Gastroesophageal sphincter (tissue), 4 donors: ENCODE data around the gene WIPF1. TPM values are rescaled to one million over a fixed set of nuclear protein-coding genes. Genes with fewer than 3 reads are reported as not detected.

Experiments used
- ATAC-seq: fragments of 150-250 bp; one replicate; pipeline ENCODE4 v1.9.1; 2016; ENCODE audit warnings: mild to moderate bottlenecking, moderate library complexity
- H3K27ac ChIP-seq, 4 donors: fragments of 200-600 bp; sonication (generic) in 3 of 4; 1 replicate in 3 of 4; 2 replicates in 1 of 4; pipeline ENCODE4 v1.5.1; 2016 to 2019
- H3K27me3 ChIP-seq: fragments of 200-600 bp; sonication (generic); one replicate; pipeline ENCODE4 v1.5.1; 2019
- H3K36me3 ChIP-seq, 2 donors: fragments of 200-600 bp; sonication (generic); one replicate each; pipeline ENCODE4 v1.5.1; 2019; ENCODE audit warnings: control low read depth in 1 of 2
- H3K4me1 ChIP-seq, 3 donors: fragments of 200-600 bp; sonication (generic); 1 replicate in 2 of 3; 2 replicates in 1 of 3; pipeline ENCODE4 v1.5.1; 2016 to 2019; ENCODE audit warnings: control low read depth in 2 of 3
- H3K4me3 ChIP-seq, 2 donors: fragments of 200-600 bp; sonication (generic); one replicate each; pipeline ENCODE4 v1.5.1; 2019; ENCODE audit warnings: mild to moderate bottlenecking in 1 of 2, moderate library complexity in 1 of 2
- H3K9me3 ChIP-seq, 3 donors: fragments of 200-600 bp; sonication (generic); one replicate each; pipeline ENCODE4 v1.5.1; 2017 to 2019; ENCODE audit warnings: control low read depth in 2 of 3
- CTCF ChIP-seq, 4 experiments: fragments of 200-600 bp in 2 of 4; fragments of 450-650 bp in 2 of 4; sonication (generic) in 1 of 4; IDR thresholded peaks; one replicate each; pipeline ENCODE4 v1.5.1; 2017 to 2019; ENCODE audit warnings: antibody characterized with exemption in 4 of 4, mild to moderate bottlenecking in 2 of 4, moderate library complexity in 2 of 4
- EP300 ChIP-seq: sonication (generic); formaldehyde crosslinking; IDR thresholded peaks from one replicate; pipeline ENCODE4 v1.6.1; 2017; ENCODE audit warnings: antibody characterized with exemption, mild to moderate bottlenecking
- POLR2A ChIP-seq, 2 donors: fragments of 450-650 bp; IDR thresholded peaks; one replicate each; pipeline ENCODE4 v1.6.1; 2017; ENCODE audit warnings: antibody characterized with exemption in 2 of 2, mild to moderate bottlenecking in 2 of 2, moderate library complexity in 1 of 2
- POLR2AphosphoS5 ChIP-seq: sonication (generic); formaldehyde crosslinking; IDR thresholded peaks from one replicate; pipeline ENCODE4 v1.6.1; 2017; ENCODE audit warnings: antibody characterized with exemption
- WGBS, 2 donors: methylation state at CpG; one replicate each; pipeline ENCODE4 v1.1.5; 2018; ENCODE audit warnings: low coverage in 1 of 2; 5-methylcytosine and 5-hydroxymethylcytosine counted together
- total RNA-seq, 4 donors: library from RNA; depleted of rRNA; stranded (reverse); fragments of >200 nt; gene quantifications; one replicate each; pipeline ENCODE4 v1.1.0, GENCODE V29; 2016

Gene WIPF1
- total RNA-seq, 4 donors from 2014 or later: 32.2 to 50.4 (median 44.2) TPM

DNA sequence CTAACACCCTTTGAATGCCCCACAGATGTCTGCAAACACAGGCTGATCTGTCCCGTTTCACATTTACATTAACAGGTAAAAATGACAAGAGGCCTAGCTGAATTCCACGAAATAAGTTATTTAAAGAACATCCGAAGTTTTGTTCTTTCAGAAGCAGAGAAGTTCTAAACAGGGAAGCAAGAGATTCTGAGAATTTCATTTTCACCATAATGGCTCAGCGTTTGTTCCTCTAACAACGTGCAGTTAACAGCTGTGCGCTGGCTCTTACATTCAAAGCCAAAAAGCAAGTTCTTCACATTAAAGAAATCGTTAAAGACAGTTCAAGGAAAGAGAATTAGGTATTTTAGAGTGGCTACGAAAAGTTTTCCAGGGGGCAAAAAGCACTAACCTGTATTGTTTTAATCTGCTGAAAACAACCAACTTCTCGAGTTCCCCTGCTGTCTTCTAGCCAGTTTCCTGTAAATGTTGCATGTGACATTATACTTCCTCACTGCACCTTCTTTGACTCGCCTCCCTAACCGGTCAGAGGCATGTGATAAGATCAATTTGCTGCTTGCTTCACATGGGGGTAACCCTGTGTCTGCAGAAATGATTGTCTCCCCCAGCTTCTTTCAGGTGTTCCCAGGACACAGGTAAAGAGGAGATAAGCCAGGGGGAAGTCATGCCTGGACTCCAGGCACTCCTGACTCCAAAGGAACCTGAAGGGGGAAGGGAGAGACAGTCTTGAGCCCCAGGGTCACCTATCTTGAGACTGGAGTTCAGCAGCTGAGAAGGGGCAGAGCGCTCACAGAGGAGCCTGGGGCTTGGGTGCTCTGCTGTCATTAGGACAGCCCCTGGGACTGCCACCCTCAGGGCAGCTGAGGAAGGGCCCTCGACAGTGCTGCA is 36.8 kb upstream of the WIPF1 start:
- H3K27ac ChIP-seq: peak overlapping the region in 3 of 4 donors; percentile 15 to 68 (median 60)
- ATAC-seq: no peak
- no peaks in the 10 kb centered on the region for H3K27me3 ChIP-seq
- peaks cover 5 to 77% (median 10%) of the 10 kb centered on the region in 3 donors for H3K4me1 ChIP-seq
- no peaks in the 10 kb centered on the region for H3K36me3 ChIP-seq
- peak overlapping the region in 1 of 2 donors; percentile 29 for H3K4me3 ChIP-seq
- 48 to 57% methylated on average over 8 to 12 of the region's 13 CpGs for WGBS, 2 donors
- TF ChIP-seq POLR2A (IDR thresholded peaks at IDR 0.05): no peak
- no peak for TF ChIP-seq EP300
- no peak for TF ChIP-seq POLR2AphosphoS5
- TF ChIP-seq CTCF (IDR thresholded peaks at IDR 0.05): no peak
- H3K9me3 ChIP-seq: no peaks in the 10 kb centered on the region

- Histone ChIP-seq H3K27me3 (no peaks in the 10 kb centered on the region), H3K27ac (peak overlapping the region in 3 of 4 donors; percentile 54 to 68 (median 60)), H3K4me1 (peaks cover 5 to 82% (median 10%) of the 10 kb centered on the region in 3 donors), H3K9me3 (no peaks in the 10 kb centered on the region), H3K36me3 (no peaks in the 10 kb centered on the region), H3K4me3 (peak overlapping the region in 1 of 2 donors; percentile 29)
- no peak for TF ChIP-seq POLR2AphosphoS5
- TF ChIP-seq CTCF (IDR thresholded peaks at IDR 0.05): no peak
- no peak for TF ChIP-seq EP300
- TF ChIP-seq POLR2A (IDR thresholded peaks at IDR 0.05): no peak
- ATAC-seq: peak; percentile 19
- 6 to 54% methylated on average over 5 to 7 of the region's 8 CpGs for WGBS, 2 donors
Observed at GRCh38 chr2:174633623-174633930, 36.0 kb upstream of the WIPF1 start.

DNA sequence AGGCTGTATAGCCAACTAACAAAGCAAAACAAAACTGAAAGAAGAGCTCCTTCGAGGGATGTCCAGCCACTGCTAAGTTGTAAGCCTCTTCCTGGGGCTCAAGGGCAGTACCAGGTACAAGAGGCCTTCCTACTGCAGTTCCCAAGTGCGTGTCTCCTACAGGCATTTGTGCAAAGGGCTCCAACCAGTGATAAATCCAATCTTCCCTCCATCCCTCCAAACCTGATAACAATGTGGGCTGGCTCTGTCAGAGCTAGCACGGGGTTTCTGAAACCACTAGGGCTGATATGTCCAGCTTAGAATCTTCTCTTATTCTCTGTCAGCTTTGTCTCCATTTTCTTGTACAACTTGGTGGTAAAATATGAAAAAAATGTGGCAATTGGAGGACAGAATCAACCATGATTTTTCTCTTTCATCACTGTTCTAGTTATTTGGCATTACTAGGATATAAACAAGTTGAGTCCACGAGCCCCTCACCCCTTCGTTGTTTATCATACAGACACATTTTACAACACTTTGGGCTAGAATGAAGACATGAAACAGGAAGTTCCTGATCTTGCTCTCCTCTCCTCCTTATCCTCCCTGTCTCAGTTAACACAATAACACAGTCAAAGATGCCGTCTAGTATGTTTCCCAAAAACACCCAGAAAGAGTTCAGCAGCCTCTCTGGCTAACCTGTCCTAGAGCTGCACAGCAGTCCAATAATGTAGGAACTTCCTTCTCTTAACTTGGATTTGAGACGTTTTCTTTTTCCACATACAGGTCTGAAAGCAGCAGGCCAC is 35.4 kb upstream of the WIPF1 start:
- Histone ChIP-seq H3K36me3 (no peaks in the 10 kb centered on the region), H3K4me1 (peaks cover 5 to 82% (median 10%) of the 10 kb centered on the region in 3 donors), H3K9me3 (no peaks in the 10 kb centered on the region), H3K27me3 (no peaks in the 10 kb centered on the region), H3K27ac (peak overlapping the region; percentile 16 to 68 (median 57)), H3K4me3 (peak overlapping the region; percentile 18 to 29)
- WGBS, 2 donors: 43 to 45% methylated on average over 6 to 7 of the region's 7 CpGs
- peak; percentile 47 for ATAC-seq
- no peak for TF ChIP-seq EP300

DNA sequence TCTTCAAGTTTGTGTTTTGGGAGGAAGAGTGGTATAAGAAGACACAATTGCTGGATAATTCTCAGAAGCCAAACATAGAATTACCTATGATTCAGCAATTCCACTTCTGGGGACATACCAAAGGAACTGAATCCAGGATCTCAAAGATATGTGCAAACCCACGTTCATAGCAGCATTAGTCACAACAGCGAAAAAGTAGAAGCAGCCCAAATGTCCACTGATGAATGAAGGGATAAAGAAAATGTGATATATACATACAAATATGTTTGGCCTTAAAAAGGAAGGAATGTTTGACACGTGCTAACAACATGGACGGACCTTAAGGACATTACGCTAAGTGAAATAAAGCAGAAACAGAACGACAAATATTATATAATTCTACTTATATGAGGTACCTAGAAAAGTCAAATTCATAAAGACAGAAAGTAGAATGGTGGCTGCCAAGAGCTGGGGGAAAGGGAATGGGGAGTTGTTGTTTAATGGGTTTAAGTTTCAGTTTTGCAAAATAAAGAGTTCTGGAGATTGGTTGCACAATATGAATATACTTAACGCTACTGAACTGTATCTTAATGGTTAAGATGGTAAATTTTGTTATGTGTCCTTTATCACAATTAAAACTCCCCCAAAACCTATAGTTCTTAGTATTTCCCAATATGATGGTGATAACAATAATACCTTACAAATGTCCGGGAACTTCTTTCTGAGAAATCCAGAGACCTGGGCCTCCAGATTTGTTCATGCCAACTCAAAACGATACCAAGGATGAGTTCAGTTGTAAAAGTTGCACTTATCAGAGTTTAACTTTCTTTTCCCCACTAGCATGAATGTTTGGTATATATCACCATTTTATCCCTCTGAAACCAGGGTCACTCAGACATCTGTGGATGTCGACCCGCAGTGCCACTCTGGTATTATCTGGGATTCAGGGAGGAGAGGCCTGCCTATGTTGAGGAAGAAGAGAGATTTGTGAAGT is 33.7 kb upstream of the WIPF1 start:
- H3K9me3 ChIP-seq: no peaks in the 10 kb centered on the region
- no peaks in the 10 kb centered on the region for H3K36me3 ChIP-seq
- no peak overlapping the region for H3K4me3 ChIP-seq
- peak overlapping the region in 1 of 4 donors; percentile 30 for H3K27ac ChIP-seq
- WGBS, 2 donors: 75 to 85% methylated on average over 9 to 11 of the region's 11 CpGs
- ATAC-seq: no peak
- TF ChIP-seq EP300 (no peak), POLR2AphosphoS5 (peak; percentile 25)
- peaks cover 5 to 73% (median 10%) of the 10 kb centered on the region in 3 donors for H3K4me1 ChIP-seq
- no peaks in the 10 kb centered on the region for H3K27me3 ChIP-seq

- Histone ChIP-seq H3K4me1 (peaks cover 5 to 61% (median 8%) of the 10 kb centered on the region in 3 donors), H3K27me3 (no peaks in the 10 kb centered on the region)
- WGBS, 2 donors: 63 to 71% methylated on average over 3 of the region's 3 CpGs
Observed at GRCh38 chr2:174630107-174630506, 32.5 kb upstream of the WIPF1 start.

More at GRCh38 chr2:174630107-174630506, 32.5 kb upstream of the WIPF1 start:
- no peak overlapping the region for H3K4me3 ChIP-seq
- no peaks in the 10 kb centered on the region for H3K9me3 ChIP-seq
- no peak for ATAC-seq
- H3K36me3 ChIP-seq: peaks cover 0 to 2% of the 10 kb centered on the region in 2 donors
- H3K27ac ChIP-seq: peak overlapping the region in 1 of 4 donors; percentile 30
- TF ChIP-seq POLR2AphosphoS5: peak; percentile 51
- no peak for TF ChIP-seq CTCF (IDR thresholded peaks at IDR 0.05)
- no peak for TF ChIP-seq POLR2A (IDR thresholded peaks at IDR 0.05)
